DMS53 treated with DMSO at 0.1 percent for 48 hours (cell line): ENCODE results near the gene CCDC146.
A peak's percentile ranks its signal among the peaks of the same experiment; 100 is the strongest.
"Not testable (repeated sequence)": the region's sequence is repeated elsewhere in the genome, so short reads cannot be mapped to it uniquely, and the experiment has no call there.

Experiments
- DNase-seq: peaks from one replicate; lab custom pipeline; 2025; ENCODE audit not compliant: unreplicated experiment; lab: John Stamatoyannopoulos, UW

The CCDC146 gene, protein sequence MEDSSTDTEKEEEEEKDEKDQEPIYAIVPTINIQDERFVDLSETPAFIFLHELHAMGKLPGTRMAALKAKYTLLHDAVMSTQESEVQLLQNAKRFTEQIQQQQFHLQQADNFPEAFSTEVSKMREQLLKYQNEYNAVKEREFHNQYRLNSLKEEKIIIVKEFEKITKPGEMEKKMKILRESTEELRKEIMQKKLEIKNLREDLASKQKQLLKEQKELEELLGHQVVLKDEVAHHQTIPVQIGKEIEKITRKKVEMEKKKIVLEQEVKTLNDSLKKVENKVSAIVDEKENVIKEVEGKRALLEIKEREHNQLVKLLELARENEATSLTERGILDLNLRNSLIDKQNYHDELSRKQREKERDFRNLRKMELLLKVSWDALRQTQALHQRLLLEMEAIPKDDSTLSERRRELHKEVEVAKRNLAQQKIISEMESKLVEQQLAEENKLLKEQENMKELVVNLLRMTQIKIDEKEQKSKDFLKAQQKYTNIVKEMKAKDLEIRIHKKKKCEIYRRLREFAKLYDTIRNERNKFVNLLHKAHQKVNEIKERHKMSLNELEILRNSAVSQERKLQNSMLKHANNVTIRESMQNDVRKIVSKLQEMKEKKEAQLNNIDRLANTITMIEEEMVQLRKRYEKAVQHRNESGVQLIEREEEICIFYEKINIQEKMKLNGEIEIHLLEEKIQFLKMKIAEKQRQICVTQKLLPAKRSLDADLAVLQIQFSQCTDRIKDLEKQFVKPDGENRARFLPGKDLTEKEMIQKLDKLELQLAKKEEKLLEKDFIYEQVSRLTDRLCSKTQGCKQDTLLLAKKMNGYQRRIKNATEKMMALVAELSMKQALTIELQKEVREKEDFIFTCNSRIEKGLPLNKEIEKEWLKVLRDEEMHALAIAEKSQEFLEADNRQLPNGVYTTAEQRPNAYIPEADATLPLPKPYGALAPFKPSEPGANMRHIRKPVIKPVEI

DNA sequence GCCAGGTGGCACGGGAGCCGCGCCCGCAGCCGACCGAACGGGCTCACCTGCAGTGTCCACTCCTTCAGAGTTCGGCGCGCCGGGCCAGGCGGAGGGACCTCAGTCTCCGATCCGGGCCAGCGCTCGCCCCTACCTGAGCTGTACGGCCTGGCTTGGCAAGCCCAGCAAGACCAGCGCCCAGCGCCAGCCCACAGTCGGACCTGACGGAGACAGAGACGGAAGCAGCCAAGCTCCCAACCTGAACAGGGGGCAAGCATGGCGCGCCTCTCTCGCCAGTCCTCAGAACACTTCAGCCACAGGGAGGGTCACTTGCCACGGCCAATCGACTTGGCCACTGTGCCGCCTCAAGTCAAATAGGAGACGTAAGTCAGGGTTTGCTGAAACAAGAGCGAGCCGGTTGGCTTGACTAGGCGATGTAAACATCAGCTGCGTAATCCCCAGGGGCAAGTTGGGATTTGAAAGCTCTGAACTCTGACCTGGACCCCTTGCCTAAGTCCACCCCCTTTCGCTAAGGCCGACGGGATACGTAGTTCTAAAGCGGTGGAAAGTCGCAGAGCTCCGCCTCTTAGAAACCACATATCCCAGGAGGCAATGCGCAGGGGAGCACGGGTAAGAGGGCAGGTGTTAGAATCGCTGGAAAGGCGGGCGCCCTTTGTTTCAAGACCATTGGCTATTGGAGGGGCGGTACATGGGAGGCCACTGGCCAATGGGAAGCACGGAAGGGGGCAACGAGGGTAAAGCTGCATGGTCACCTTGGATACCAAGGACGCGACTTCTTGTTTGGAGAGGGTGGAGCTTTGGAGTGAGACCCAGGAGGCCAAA lies at the start of gene CCDC146:
Gene CCDC146, plus strand, starts transcription at position 756 of the 822 bp plus-strand sequence. CDS start 45,054 bp downstream, outside the sequence.
- DNase-seq: peak; percentile 100

DNA sequence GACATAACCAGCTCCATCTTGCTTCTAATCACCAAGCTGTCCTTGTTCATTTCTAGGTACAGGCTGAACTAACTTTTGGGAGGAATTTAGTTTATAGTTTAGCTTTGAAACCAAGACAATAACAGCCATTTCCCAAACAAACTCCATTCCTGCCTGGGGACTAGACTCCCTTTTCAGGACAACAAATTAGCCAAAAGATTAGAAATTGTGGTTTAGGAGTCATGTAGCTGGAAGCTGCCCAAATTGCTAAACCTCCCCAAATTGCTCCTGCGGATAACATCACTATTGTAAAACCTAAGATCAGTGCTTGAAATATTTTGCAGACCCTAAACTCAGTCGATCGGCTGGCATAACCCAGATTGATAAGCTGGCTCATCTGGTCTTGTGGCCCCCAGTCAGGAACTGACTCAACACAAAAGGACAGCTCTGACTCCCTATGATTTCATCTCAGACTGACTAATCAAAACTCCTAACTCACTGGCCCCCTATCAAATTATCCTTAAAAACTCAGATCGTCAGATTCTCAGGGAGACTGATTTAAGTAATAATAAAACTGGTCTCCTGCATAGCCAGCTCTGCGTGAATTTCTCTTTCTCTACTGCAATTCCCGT lies 47.5 kb upstream of the CCDC146 start:
- DNase-seq: not testable (repeated sequence)

DNA sequence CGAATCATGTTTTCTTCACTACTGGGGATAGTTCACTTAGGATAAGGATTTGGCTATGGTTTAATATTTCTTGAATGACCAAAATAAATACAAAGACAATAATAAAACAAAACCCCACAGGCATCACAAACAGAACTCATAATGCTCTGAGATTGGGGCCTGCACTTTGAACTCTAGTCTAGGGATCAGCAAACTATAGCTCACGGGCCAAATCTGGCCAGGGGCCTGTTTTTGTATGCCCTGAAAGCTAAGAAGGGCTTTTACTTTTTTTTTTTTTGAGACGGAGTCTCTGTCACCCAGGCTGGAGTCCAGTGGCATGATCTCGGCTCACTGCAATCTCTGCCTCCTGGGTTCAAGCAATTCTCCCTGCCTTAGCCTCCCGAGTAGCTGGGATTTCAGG lies 45.4 kb upstream of the CCDC146 start:
- not testable (repeated sequence) for DNase-seq

DNA sequence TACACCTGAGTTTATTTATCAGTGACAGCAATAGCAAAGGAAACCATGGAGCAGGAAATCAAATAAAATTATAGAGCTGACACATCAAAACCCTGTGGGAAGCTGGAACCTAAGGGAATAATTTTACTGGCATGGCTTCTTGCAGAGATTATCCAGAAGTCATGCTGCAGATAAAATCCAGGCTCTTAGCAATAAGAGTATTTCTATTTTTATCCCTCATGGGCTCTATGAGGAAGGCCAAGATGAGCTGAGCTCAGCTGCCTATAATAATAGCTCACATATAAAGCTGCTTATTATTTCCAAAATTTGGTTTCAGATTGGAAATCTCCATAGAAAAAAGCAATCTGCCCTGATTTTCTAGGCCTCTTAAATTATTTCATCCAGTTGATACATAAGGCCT lies 43.3 kb upstream of the CCDC146 start:
- DNase-seq: not testable (repeated sequence)

DNA sequence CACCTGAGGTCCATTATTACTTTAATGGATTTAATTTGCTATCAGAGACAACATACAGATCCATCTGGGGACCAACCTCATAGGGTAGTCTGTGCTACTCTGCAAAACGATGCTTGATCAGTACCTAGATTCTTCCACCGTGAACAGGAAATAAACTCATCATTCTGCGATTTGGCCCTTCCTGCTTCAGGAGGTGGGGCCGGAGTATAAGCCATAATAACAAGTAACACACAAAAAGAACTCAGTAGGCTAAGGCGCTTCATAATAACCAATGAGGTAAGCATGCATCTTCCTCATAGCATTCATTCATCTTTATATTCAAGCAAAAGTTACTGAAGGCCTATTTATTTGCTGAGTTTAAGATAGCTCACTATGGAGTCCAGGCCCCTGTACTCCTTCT lies 42.8 kb upstream of the CCDC146 start:
- not testable (repeated sequence) for DNase-seq

DNA sequence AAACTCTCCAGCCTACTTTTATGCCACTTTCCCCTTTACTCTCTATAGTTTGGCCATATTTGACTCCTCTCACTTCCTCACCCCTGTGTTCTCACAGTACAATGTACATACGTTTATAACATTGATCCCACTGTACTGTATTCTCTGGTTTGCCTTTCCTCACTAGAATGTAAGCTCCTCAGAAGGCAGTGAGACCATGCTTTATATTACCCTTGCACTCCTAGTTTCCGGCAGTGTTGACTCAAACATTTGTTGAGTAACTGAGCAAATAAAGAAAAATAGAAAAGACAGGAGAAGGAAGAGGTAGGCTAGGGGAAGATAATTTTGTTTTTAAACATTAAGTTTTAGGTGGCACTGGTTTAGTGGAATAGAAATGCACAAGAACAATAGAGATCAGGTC lies 42.2 kb upstream of the CCDC146 start:
- not testable (repeated sequence) for DNase-seq

DNA sequence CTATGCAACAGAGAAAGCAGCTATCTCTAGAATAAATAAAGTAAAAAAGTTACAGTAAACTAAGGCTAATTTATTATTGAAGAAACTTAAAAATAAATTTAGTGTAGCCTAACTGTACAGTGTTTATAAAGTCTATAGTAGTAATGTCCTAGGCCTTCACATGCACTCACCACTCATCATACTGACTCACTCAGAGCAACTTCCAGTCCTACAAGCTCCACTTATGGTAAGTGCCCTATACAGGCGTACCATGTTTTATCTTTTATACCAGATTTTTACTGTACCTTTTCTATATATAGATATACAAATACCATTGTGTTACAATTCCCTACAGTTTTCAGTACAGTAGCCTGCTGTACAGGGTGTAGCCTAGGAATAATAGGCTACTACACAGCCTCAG lies 40.2 kb upstream of the CCDC146 start:
- not testable (repeated sequence) for DNase-seq

DNA sequence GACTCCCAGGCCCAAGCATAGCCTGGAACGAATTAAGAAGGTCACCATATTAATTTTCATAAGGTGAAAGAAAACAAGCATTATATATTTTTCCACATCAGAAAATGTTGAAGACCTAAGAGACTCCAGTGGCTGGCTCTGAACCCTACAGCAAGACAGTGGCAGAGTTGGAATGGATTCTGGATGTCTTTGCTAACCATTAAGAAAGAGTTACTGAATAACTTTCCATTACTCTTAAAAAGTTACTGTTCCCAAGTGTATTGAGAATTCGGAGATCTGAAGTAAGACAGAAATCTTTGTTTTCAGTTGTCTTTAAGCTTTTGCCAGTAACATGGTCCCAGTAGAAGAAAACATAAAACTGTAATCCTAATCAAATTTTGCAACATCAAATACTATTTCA lies 30.1 kb upstream of the CCDC146 start:
- not testable (repeated sequence) for DNase-seq

DNA sequence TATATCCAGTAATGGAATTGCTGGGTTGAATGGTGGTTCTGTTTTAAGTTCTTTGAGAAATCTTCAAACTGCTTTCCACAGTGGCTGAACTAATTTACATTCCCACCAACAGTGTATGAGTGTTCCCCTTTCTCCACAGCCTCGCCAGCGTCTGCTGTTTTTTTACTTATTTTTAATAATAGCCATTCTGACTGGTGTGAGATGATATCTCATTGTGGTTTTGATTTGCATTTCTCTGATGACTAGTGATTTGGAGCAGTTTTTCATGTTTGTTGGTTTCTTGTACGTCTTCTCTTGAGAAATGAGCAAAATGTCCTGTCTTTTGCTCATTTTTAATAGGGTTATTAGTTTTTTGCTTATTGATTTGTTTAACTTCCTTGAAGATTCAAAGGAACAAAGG lies 21.9 kb upstream of the CCDC146 start:
- DNase-seq: not testable (repeated sequence)

DNA sequence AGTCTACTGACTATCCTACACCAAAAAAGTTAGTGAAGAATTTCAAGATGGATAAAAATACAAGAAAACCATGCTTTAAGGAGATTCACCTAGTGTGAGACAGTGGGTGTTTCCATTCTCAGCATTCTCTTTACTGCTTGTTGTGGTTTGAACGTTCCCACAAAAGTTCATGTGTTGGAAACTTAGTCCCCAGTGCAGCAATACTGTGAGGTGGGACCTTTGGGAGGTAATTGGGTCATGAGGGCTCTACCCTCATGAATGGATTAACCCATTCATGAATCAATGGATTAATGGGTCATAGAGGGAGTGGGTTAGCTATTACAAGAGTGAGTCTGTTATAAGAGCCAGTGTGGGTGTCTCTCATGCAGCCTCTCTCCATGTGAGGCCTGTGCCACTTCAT lies 21.2 kb upstream of the CCDC146 start:
- DNase-seq: not testable (repeated sequence)

DNA sequence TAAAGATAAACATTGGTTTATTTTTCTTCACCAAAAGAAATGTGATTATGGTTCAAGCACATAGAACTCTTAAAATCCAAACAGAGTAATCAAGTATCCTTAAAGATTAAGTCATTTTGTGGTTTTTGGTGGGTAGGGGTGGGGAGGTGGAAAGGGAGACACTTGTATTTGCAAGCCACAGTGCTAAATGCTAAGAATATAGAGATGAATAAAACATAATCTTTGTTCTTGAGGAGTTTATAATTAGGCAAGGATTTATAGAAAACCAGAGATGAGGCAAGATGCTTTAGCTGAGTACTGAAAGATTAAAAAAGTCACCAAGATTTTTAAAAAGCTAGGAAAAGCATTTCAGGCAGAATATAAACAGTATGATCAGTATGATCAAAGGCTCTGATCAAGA lies 19.7 kb upstream of the CCDC146 start:
- not testable (repeated sequence) for DNase-seq

DNA sequence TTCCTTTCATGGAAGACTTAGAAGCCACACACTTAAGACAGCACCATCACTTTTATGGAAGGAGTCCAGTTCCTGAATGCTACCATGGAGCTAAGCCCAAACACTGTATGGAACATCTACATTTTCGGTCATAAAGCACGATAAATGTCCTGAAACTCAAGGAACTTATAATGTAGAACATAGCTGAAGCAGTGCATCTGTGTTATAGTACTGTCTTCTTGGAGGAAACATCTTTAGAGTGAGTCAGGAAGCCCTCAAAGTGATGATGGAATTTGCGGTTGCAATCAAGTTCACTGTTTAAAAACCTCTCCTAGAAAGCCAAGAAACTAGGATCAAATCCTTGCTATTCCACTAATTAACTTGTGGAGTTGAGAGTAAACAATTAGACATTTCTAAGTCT lies 16.5 kb upstream of the CCDC146 start:
- DNase-seq: not testable (repeated sequence)

DNA sequence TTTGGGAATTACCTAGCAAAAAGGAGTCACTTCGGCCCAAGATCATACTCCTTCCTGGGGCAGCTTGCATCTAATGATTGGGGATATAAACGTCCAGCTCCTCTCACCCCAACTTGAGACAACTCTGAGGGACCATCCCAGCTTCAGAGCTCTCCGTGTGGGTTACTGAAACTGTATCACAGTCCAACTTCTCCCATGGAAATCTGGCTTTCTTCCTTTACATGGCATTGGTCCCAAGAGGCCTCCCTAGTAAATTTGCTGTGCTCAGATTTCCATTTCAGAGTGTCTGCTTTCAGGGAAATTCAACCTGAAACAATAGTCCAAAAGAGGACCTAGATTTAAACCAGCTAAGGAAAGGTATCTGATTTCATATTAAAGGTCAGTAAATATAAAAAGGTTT lies 14.8 kb upstream of the CCDC146 start:
- not testable (repeated sequence) for DNase-seq

DNA sequence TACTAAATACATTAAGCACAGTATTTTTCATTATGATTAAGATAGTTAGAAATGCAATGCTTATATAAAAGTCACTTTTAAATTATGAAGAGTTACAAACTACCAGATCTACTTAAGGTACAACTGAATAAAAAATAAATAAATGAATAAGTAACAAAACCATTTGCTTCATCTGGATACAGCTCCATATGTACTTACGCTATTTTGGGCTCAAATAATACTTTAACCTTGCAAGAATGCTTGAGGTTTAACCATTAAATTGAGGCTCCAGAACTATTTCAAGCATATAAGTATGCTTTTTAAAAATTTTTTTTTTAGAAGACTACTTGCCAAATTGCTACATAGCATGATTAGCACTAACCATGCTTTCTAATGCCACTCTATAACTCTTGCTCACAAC lies 14.1 kb upstream of the CCDC146 start:
- DNase-seq: not testable (repeated sequence)

DNA sequence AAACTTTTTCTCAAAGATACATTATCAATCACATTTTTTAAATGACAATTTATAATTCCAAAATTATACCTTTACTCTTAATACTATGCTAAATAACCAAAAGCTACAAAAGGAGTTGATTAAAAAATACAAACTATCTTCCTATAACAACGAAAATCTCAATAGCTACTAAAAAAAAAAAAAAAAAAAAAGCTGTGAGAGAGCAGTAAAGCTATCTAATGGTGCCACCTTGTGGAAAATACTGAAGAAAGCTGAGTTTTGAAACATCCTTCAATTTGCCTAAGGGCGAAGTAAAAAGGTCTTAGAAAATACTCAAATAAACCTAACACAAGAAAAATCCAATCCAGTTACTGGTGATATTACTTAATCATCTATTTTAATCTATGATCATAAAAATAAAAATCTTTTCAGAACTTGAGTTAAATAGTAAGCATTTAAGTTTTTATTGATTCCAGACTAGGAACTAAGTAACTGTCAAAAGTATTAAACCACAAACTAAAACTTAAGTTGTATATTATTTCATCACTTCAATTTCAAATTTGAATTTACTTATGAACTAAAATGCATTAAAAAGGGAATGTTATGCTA lies 9.6 kb upstream of the CCDC146 start:
- DNase-seq: peak; percentile 10

DNA sequence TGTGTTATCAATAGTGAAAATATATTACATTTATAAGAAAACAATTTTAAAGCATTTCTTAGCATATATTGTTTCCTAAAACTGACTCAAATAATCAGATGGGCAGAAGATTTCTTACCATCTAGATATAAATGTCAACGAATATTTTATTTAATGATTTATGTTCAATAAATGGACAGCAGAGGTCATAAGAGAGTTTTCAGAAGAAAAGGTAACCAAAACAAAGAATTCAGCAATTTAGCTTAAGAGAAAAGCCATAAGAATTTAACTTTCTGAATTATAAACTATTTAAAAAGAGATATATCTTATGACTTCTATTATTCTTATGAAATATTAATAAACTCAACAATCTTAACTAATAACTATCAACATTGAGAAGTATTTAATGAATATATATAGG lies 3.1 kb downstream of the CCDC146 start:
- not testable (repeated sequence) for DNase-seq

DNA sequence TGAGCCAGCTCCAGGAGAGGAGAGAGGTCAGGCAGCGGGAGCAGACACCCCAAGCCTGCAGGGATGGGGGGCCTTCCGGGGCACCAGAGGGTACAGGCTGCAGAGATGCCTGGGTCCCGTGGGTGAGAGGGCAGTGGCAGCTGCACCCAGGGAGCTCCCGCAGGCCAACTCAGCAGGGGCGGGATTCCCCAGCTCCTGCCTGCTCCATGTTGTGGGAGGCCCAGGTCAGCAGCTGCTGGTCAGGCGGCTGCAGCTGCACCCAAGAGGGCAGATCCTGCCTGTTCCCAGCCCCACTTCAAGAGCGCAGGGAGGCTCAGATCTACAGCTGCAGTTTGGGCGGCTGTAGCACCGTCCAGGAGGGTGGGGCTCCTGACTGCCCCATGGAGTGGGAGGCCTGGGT lies 4.6 kb downstream of the CCDC146 start:
- not testable (repeated sequence) for DNase-seq

DNA sequence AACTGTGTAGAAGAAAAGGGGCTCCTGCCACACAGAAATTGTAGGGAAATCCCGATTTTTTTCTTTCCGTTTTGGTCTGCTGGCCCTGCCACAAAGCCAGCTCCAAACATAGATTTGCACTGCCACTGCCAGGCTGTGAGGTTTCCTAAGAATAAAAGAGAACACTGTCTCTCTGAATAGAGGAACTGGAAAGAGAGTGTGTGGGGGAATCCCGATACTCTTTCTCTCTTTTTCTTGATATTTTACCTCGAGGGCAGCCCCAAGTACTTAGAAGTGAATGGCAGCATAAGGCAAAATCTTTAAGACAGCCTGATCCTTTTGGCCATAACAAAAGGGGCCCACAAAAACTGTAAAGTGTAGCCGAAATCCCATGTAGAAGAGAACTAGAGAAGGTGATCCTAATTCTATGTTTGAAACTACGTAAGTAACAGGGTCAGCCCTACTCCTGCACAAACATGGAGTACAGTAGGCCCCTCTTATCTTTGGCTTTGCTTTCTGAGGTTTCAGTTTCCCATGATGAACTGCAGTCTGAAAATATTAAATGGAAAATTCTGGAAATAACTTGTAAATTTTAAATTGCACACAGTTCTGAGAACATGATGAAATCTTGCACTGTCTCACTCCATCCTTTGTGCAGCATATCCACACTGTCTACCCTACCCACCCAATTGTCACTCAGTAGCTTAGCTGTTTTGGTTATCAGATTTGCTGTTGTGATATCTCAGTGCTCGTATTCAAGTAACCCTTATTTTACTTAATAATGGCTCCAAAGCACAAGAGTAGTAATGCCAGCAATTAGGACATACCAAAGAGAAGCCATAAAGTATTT lies 6.4 kb downstream of the CCDC146 start:
- DNase-seq: not testable (repeated sequence)

DNA sequence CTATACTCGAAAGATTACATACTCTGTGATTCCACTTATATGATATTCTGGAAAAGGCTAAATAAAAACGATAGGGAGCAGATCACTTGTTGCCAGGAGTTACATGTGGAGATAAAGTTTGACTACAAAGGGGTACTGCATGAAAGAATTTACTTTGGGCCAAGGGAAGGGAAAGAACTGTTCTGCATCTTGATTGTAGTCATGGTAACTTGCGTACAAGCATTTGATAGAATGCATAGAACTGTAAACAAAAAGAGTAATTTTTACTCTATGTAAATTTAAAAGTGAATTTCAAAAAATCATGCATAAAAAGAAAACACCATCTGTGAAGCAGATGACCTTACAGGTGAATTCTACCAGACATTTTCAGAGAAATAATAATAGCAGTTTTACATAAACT lies 9.4 kb downstream of the CCDC146 start:
- DNase-seq: not testable (repeated sequence)
